HG03439 (cell line): ENCODE results near the gene DSE.

ENCODE experiments used
- ATAC-seq: cut with Tn5 transposase; IDR thresholded peaks from one replicate; pipeline ENCODE4 v1.9.1; 2021; ENCODE audit warnings: mild to moderate bottlenecking, moderate library complexity; ENCODE audit not compliant: unreplicated experiment

The DSE gene

GRCh38 chr6:116409756-116410155 is 39.0 kb downstream of the DSE start:
- ATAC-seq, result peak; percentile 65

GRCh38 chr6:116411284-116411623 is 40.5 kb downstream of the DSE start:
- ATAC-seq, result no peak

GRCh38 chr6:116412270-116412669 is 41.5 kb downstream of the DSE start:
- no peak for ATAC-seq

- ATAC-seq, result no peak
Measured at GRCh38 chr6:116413357-116413756, 42.6 kb downstream of the DSE start.

GRCh38 chr6:116417661-116418060 is 46.9 kb downstream of the DSE start:
- ATAC-seq, result no peak

GRCh38 chr6:116419069-116419786 is 48.5 kb downstream of the DSE start:
- no peak for ATAC-seq

GRCh38 chr6:116420341-116420740 is 49.6 kb downstream of the DSE start:
- ATAC-seq, result no peak

- ATAC-seq, result no peak
Measured at GRCh38 chr6:116422238-116422637, 51.5 kb downstream of the DSE start.

- ATAC-seq, result no peak
Measured at GRCh38 chr6:116424001-116424400, 53.3 kb downstream of the DSE start.

GRCh38 chr6:116426551-116426950 is 55.8 kb downstream of the DSE start:
- ATAC-seq, result no peak

GRCh38 chr6:116429111-116429510 is 58.4 kb downstream of the DSE start:
- no peak for ATAC-seq

GRCh38 chr6:116430860-116431259 is 60.1 kb downstream of the DSE start:
- ATAC-seq, result no peak

GRCh38 chr6:116431964-116432595 is 61.3 kb downstream of the DSE start:
- ATAC-seq, result no peak

- ATAC-seq, result no peak
Measured at GRCh38 chr6:116433206-116433712, 62.5 kb downstream of the DSE start.

GRCh38 chr6:116434056-116434725 is 63.4 kb downstream of the DSE start:
- no peak for ATAC-seq

GRCh38 chr6:116436586-116436985 is 65.8 kb downstream of the DSE start:
- no peak for ATAC-seq

- no peak for ATAC-seq
Measured at GRCh38 chr6:116437656-116438055, 66.9 kb downstream of the DSE start.

GRCh38 chr6:116438590-116439448 is 68.1 kb downstream of the DSE start:
- no peak for ATAC-seq

- no peak for ATAC-seq
Measured at GRCh38 chr6:116439522-116440051, 68.8 kb downstream of the DSE start.

- no peak for ATAC-seq
Measured at GRCh38 chr6:116443105-116443504, 72.4 kb downstream of the DSE start.

GRCh38 chr6:116444092-116444491 is 73.3 kb downstream of the DSE start:
- ATAC-seq, result no peak
